Esophagus (tissue), 2 donors: ENCODE data around the gene NPBWR2. TPM values are rescaled to one million over a fixed set of nuclear protein-coding genes. Genes with fewer than 3 reads are reported as not detected.

Experiments used
- H3K27ac ChIP-seq, 2 donors: one replicate each; pipeline ENCODE4 v1.5.1; 2013; ENCODE audit warnings: low read depth in 2 of 2, mild to moderate bottlenecking in 2 of 2, inconsistent platforms in 1 of 2, low read length in 1 of 2, moderate library complexity in 1 of 2
- H3K27me3 ChIP-seq, 2 donors: one replicate each; pipeline ENCODE4 v1.6.1; 2013; ENCODE audit warnings: low read length in 2 of 2, control low read depth in 1 of 2, mild to moderate bottlenecking in 1 of 2; ENCODE audit not compliant: insufficient read depth in 2 of 2, control insufficient read depth in 1 of 2
- H3K36me3 ChIP-seq, 2 donors: one replicate each; pipeline ENCODE4 v1.6.1; 2013; ENCODE audit warnings: low read length in 1 of 2; ENCODE audit not compliant: control insufficient read depth in 2 of 2, insufficient read depth in 2 of 2
- H3K4me1 ChIP-seq, 2 donors: one replicate each; pipeline ENCODE4 v1.6.1; 2013; ENCODE audit warnings: low read length in 1 of 2; ENCODE audit not compliant: control insufficient read depth in 2 of 2, insufficient read depth in 2 of 2
- H3K4me3 ChIP-seq, 2 donors: one replicate each; pipeline ENCODE4 v1.5.1; 2013; ENCODE audit warnings: low read length in 2 of 2, mild to moderate bottlenecking in 2 of 2, low read depth in 1 of 2, moderate library complexity in 1 of 2
- H3K9me3 ChIP-seq, 2 donors: one replicate each; pipeline ENCODE4 v1.6.1; 2013; ENCODE audit warnings: mild to moderate bottlenecking in 2 of 2, low read depth in 1 of 2, low read length in 1 of 2, moderate library complexity in 1 of 2; ENCODE audit not compliant: control insufficient read depth in 2 of 2, insufficient read depth in 1 of 2
- whole genome bisulfite sequencing, 2 donors: extraction: QIAGEN DNeasy Blood & Tissue Kit; methylation state at CpG; one replicate each; pipeline ENCODE4 v1.1.7; 2013; 5-methylcytosine and 5-hydroxymethylcytosine counted together
- polyA plus RNA-seq, 2 donors: library from polyadenylated mRNA; stranded (reverse); fragments of 200-250 nt; gene quantifications; one replicate each; pipeline ENCODE4 v1.2.3, GENCODE V29; 2013
- donor health status: healthy with polysubstance abuse.
- donor health status: Bipolar disorder and iron deficiency.

Gene NPBWR2
- polyA plus RNA-seq, result not detected

- H3K27me3 ChIP-seq, result peaks cover 0 to 8% of the 10 kb centered on the region in 2 donors
- WGBS, 2 donors, result 46 to 56% methylated on average over 22 of the region's 22 CpGs
- H3K9me3 ChIP-seq, result no peaks in the 10 kb centered on the region
- H3K36me3 ChIP-seq, result no peaks in the 10 kb centered on the region
- H3K4me1 ChIP-seq, result peaks cover 0 to 2% of the 10 kb centered on the region in 2 donors
- H3K27ac ChIP-seq, result no peak within 1 kb of the TSS
- H3K4me3 ChIP-seq, result no peak within 1 kb of the TSS
Measured at GRCh38 chr20:64106981-64107735, at the start of gene NPBWR2. TSS of gene NPBWR2 (minus strand) at chr20:64107565. CDS start at chr20:64106831, 734 bp downstream.

GRCh38 chr20:64156136-64156885 is 48.9 kb upstream of the NPBWR2 start:
- Histone ChIP-seq H3K27me3 (peaks cover 0 to 5% of the 10 kb centered on the region in 2 donors), H3K4me3 (no peak overlapping the region), H3K4me1 (peaks cover 0 to 20% of the 10 kb centered on the region in 2 donors), H3K36me3 (no peaks in the 10 kb centered on the region), H3K27ac (peak overlapping the region in 1 of 2 donors; percentile 62), H3K9me3 (no peaks in the 10 kb centered on the region)
- WGBS, 2 donors, result 55 to 62% methylated on average over 9 of the region's 9 CpGs

- Histone ChIP-seq H3K4me1 (peaks cover 0 to 20% of the 10 kb centered on the region in 2 donors), H3K27ac (peak overlapping the region in 1 of 2 donors; percentile 46), H3K4me3 (no peak overlapping the region), H3K36me3 (no peaks in the 10 kb centered on the region), H3K9me3 (no peaks in the 10 kb centered on the region), H3K27me3 (peaks cover 0 to 3% of the 10 kb centered on the region in 2 donors)
- 66 to 67% methylated on average over 21 to 22 of the region's 22 CpGs for WGBS, 2 donors
Measured at GRCh38 chr20:64155258-64156135, 48.1 kb upstream of the NPBWR2 start.

- Histone ChIP-seq H3K9me3 (peaks cover 0 to 5% of the 10 kb centered on the region in 2 donors), H3K4me1 (peaks cover 0 to 20% of the 10 kb centered on the region in 2 donors), H3K36me3 (no peaks in the 10 kb centered on the region), H3K4me3 (no peak overlapping the region), H3K27me3 (peaks cover 0 to 3% of the 10 kb centered on the region in 2 donors), H3K27ac (no peak overlapping the region)
- 74% methylated on average over 9 of the region's 9 CpGs for WGBS, 2 donors
Measured at GRCh38 chr20:64154590-64155257, 47.4 kb upstream of the NPBWR2 start.

GRCh38 chr20:64153861-64154589 is 46.7 kb upstream of the NPBWR2 start:
- Histone ChIP-seq H3K27me3 (no peaks in the 10 kb centered on the region), H3K4me3 (no peak overlapping the region), H3K36me3 (no peaks in the 10 kb centered on the region), H3K27ac (no peak overlapping the region), H3K4me1 (peaks cover 0 to 19% of the 10 kb centered on the region in 2 donors), H3K9me3 (peaks cover 0 to 9% of the 10 kb centered on the region in 2 donors)
- WGBS, 2 donors, result 85 to 87% methylated on average over 20 of the region's 20 CpGs

- H3K4me1 ChIP-seq, result peaks cover 0 to 18% of the 10 kb centered on the region in 2 donors
- no peak overlapping the region for H3K4me3 ChIP-seq
- no peaks in the 10 kb centered on the region for H3K36me3 ChIP-seq
- no peak overlapping the region for H3K27ac ChIP-seq
- H3K9me3 ChIP-seq, result peaks cover 0 to 9% of the 10 kb centered on the region in 2 donors
- 69 to 87% methylated on average over 2 of the region's 2 CpGs for WGBS, 2 donors
- no peaks in the 10 kb centered on the region for H3K27me3 ChIP-seq
Measured at GRCh38 chr20:64153410-64153809, 46.0 kb upstream of the NPBWR2 start.

- no peak overlapping the region for H3K4me3 ChIP-seq
- H3K36me3 ChIP-seq, result no peaks in the 10 kb centered on the region
- WGBS, 2 donors, result 68 to 77% methylated on average over 9 of the region's 9 CpGs
Measured at GRCh38 chr20:64152906-64153305, 45.5 kb upstream of the NPBWR2 start.

GRCh38 chr20:64151633-64152530 is 44.5 kb upstream of the NPBWR2 start:
- H3K4me3 ChIP-seq, result no peak overlapping the region
- peak overlapping the region in 1 of 2 donors; percentile 43 for H3K27ac ChIP-seq
- H3K9me3 ChIP-seq, result peaks cover 0 to 9% of the 10 kb centered on the region in 2 donors
- H3K4me1 ChIP-seq, result peaks cover 0 to 15% of the 10 kb centered on the region in 2 donors
- H3K27me3 ChIP-seq, result no peaks in the 10 kb centered on the region
- WGBS, 2 donors, result 59 to 68% methylated on average over 24 of the region's 24 CpGs
- H3K36me3 ChIP-seq, result no peaks in the 10 kb centered on the region

More at GRCh38 chr20:64152906-64153305, 45.5 kb upstream of the NPBWR2 start:
- Histone ChIP-seq H3K9me3 (peaks cover 0 to 9% of the 10 kb centered on the region in 2 donors), H3K4me1 (peaks cover 0 to 18% of the 10 kb centered on the region in 2 donors), H3K27me3 (no peaks in the 10 kb centered on the region), H3K27ac (no peak overlapping the region)
